ENCODE measurements around the gene OR52E4.

The OR52E4 gene

DNA sequence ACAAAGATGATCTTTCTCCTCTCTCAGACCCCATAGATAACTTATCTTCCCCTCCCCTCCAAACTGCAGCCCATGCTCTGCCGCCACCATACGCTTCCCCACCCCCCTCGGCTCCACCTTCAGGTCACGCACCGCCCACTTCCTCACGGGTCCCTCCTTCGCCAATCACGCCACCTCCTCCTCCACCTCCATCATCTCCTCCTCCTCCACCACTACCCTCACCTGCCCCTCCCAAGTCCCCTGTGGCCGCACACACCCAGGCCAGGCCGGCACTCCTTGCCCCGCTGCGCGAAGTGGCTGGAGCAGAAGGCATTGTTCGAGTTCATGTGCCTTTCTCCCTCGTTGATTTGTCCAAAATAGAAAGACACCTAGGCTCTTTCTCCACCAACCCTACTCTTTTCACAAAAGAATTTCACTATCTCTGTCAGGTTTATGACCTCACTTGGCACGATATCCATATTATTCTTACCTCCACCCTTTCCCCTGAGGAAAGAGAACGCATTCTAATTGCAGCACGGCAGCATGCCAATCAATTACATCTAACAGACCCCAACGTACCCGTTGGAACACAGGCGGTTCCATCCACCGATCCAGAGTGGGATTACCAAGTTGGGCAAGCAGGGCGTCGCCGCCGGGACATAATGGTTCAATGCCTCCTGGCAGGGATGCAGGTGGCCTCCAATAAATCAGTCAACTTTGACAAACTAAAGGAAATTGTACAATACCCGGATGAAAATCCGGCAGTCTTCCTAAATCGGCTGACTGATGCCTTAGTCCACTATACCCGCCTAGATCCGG, 49.3 kb downstream of the OR52E4 start:
- TF ChIP-seq CTCF (IDR thresholded peaks at IDR 0.05), result no peak

GRCh38 chr11:5930614-5931013, 50.2 kb downstream of the OR52E4 start:
- no peak for TF ChIP-seq CTCF (IDR thresholded peaks at IDR 0.05)

DNA sequence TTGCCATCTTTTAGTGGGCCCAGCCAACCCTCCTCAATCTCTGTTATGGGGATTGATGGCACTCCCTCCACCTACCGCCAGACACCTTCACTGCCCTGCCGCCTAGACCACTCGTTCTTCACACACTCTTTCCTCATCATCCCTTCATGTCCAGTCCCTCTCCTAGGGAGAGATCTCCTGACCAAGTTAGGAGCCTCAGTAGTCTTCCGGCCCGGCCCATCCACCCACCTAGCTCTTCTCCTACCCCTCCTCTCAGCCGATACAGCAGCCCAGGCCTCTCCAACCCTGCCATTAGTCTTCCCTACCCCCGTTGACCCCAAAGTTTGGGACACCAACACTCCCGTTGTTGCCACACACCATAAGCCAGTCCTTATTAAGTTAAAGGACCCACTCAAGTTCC, 50.6 kb downstream of the OR52E4 start:
- TF ChIP-seq CTCF (IDR thresholded peaks at IDR 0.05), result no peak

DNA sequence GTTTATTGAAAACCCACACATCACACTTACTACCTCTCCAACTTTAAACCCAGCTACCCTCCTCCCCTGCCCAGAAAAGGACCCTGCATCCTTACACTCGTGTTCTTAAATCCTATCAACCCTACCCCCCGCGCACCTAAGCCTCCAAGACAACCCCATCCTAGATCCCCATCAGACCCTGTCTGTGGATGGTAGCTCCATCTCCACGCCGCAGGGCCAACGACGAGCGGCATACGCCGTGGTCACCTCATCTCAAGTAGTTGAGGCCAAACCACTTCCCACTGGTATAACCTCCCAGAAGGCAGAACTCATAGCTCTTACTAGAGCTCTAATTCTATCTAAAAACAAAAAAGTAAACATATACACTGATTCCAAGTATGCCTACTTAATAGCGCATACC, 52.2 kb downstream of the OR52E4 start:
- no peak for TF ChIP-seq CTCF (IDR thresholded peaks at IDR 0.05)

GRCh38 chr11:5933116-5933515, 52.7 kb downstream of the OR52E4 start:
- no peak for TF ChIP-seq CTCF (IDR thresholded peaks at IDR 0.05)
